Neural progenitor cell (in vitro differentiated cells): ENCODE data around the gene ZBTB7A. TPM values are rescaled to one million over a fixed set of nuclear protein-coding genes. Genes with fewer than 3 reads are reported as not detected.

Experiments used
- DNase-seq: peaks from one replicate; pipeline ENCODE4 v3.0.0-alpha.2; 2016; ENCODE audit warnings: low spot score
- H2AFZ ChIP-seq: fragments of 200-600 bp; sonication (generic); replicated peaks from 2 replicates; pipeline ENCODE4 v1.6.1; 2016; ENCODE audit warnings: antibody characterized with exemption
- H3F3A ChIP-seq: fragments of 200-600 bp; sonication (generic); 2 replicates; pipeline ENCODE4 v1.6.1; 2016; ENCODE audit warnings: antibody characterized with exemption, low read depth
- H3K27ac ChIP-seq: fragments of 200-600 bp; sonication (generic); 2 replicates; pipeline ENCODE4 v1.5.1; 2016; ENCODE audit warnings: mild to moderate bottlenecking
- H3K27me3 ChIP-seq: fragments of 200-600 bp; sonication (generic); 2 replicates; pipeline ENCODE4 v1.6.1; 2016; ENCODE audit warnings: mild to moderate bottlenecking, moderate library complexity
- H3K36me3 ChIP-seq: fragments of 200-600 bp; sonication (generic); 2 replicates; pipeline ENCODE4 v1.5.1; 2016
- H3K4me1 ChIP-seq: fragments of 200-600 bp; sonication (generic); 2 replicates; pipeline ENCODE4 v1.6.1; 2016; ENCODE audit warnings: mixed run types
- H3K4me2 ChIP-seq: fragments of 200-600 bp; sonication (generic); 2 replicates; pipeline ENCODE4 v1.6.1; 2016
- H3K4me3 ChIP-seq: fragments of 200-600 bp; sonication (generic); 2 replicates; pipeline ENCODE4 v1.5.1; 2016
- H3K79me2 ChIP-seq: fragments of 200-600 bp; sonication (generic); 2 replicates; pipeline ENCODE4 v1.6.1; 2016; ENCODE audit warnings: low read depth
- H3K9ac ChIP-seq: fragments of 200-600 bp; sonication (generic); 2 replicates; pipeline ENCODE4 v1.6.1; 2016
- H3K9me3 ChIP-seq: fragments of 200-600 bp; sonication (generic); 2 replicates; pipeline ENCODE4 v1.5.1; 2016; ENCODE audit warnings: low read depth
- H4K20me1 ChIP-seq: fragments of 200-600 bp; sonication (generic); 2 replicates; pipeline ENCODE4 v1.6.1; 2016; ENCODE audit warnings: low read depth
- H3K27ac Mint-ChIP-seq: 3 replicates; pipeline ENCODE4 v1.8.0; 2021; ENCODE audit warnings: mixed read lengths
- H3K27me3 Mint-ChIP-seq: 2 replicates; pipeline ENCODE4 v1.8.0; 2022; ENCODE audit warnings: low read depth, mild to moderate bottlenecking, inconsistent platforms, moderate library complexity, mixed read lengths; ENCODE audit not compliant: insufficient read depth
- H3K36me3 Mint-ChIP-seq: 3 replicates; pipeline ENCODE4 v1.8.0; 2021; ENCODE audit warnings: mixed read lengths
- H3K4me1 Mint-ChIP-seq: 3 replicates; pipeline ENCODE4 v1.8.0; 2021; ENCODE audit warnings: mixed read lengths
- H3K4me3 Mint-ChIP-seq: 3 replicates; pipeline ENCODE4 v1.8.0; 2021; ENCODE audit warnings: mild to moderate bottlenecking, moderate library complexity, mixed read lengths
- H3K9me3 Mint-ChIP-seq: 3 replicates; pipeline ENCODE4 v1.8.0; 2020; ENCODE audit warnings: mixed read lengths
- CTCF ChIP-seq: fragments of 200-600 bp; sonication (generic); IDR thresholded peaks from 2 replicates; pipeline ENCODE4 v1.5.1; 2017; ENCODE audit warnings: antibody characterized with exemption, mild to moderate bottlenecking
- EZH2 ChIP-seq: fragments of 200-600 bp; sonication (generic); IDR thresholded peaks from 2 replicates; pipeline ENCODE4 v1.6.1; 2017; ENCODE audit warnings: antibody characterized with exemption, mild to moderate bottlenecking, moderate library complexity
- EZH2phosphoT487 ChIP-seq: fragments of 200-600 bp; sonication (generic); IDR thresholded peaks from 2 replicates; pipeline ENCODE4 v1.6.1; 2017; ENCODE audit warnings: antibody characterized with exemption
- total RNA-seq: library from RNA; depleted of rRNA; stranded (reverse); fragments of >200 nt; gene quantifications from 2 replicates; pipeline ENCODE4 v1.2.3, GENCODE V29; 2015; ENCODE audit warnings: low replicate concordance

The ZBTB7A gene
- total RNA-seq, 1 donor from 2014 or later, result 4.0 TPM

DNA sequence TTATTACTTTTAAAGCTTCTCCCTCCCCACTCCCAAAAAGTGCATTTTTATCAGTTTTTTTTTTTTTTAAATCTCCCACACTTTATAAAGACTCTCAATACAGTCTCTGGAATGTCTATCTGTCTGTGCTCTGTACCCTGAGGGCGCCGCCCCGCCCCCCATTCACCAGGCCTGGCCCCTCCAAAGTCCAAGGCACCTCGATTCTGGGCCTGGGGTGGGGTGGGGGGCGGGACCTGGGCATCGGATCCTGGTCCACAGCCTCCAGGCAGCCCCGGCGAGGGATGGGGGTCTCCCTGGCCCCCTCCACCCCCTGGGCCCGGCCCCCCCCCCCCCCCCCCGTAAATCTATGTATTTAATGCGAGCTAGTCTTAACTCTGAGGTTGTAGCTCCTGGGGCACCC lies 23.3 kb downstream of the ZBTB7A start:
- no peak overlapping the region for H3K27ac Mint-ChIP-seq
- no peak overlapping the region for H3K27ac ChIP-seq
- no peak overlapping the region for H3K4me3 Mint-ChIP-seq

GRCh38 chr19:4042731-4043082 lies 24.0 kb downstream of the ZBTB7A start:
- Mint-ChIP-seq H3K4me1 (no peaks in the 10 kb centered on the region), H3K36me3 (peaks cover 7% of the 10 kb centered on the region), H3K27ac (no peak overlapping the region), H3K9me3 (no peaks in the 10 kb centered on the region), H3K4me3 (no peak overlapping the region), H3K27me3 (peaks cover 2% of the 10 kb centered on the region)
- Histone ChIP-seq H3K9ac (no peak overlapping the region), H2AFZ (no peak overlapping the region), H3F3A (peaks cover 6% of the 10 kb centered on the region), H3K4me3 (no peak overlapping the region), H4K20me1 (peaks cover 18% of the 10 kb centered on the region), H3K4me1 (peaks cover 4% of the 10 kb centered on the region), H3K4me2 (no peak overlapping the region), H3K36me3 (no peaks in the 10 kb centered on the region), H3K9me3 (no peaks in the 10 kb centered on the region), H3K27ac (peak overlapping the region; percentile 67), H3K79me2 (peaks cover 5% of the 10 kb centered on the region), H3K27me3 (no peaks in the 10 kb centered on the region)
- DNase-seq, result no peak
- TF ChIP-seq EZH2phosphoT487 (no peak), CTCF (no peak), EZH2 (no peak)

More for the DNA sequence above, 23.3 kb downstream of the ZBTB7A start:
- no peaks in the 10 kb centered on the region for H3K27me3 ChIP-seq
- no peaks in the 10 kb centered on the region for H3K4me1 Mint-ChIP-seq
- TF ChIP-seq CTCF, result no peak
- TF ChIP-seq EZH2phosphoT487, result no peak
- TF ChIP-seq EZH2, result no peak
- peaks cover 4% of the 10 kb centered on the region for H3K4me1 ChIP-seq
- H3K79me2 ChIP-seq, result peaks cover 5% of the 10 kb centered on the region
- H3K9me3 ChIP-seq, result no peaks in the 10 kb centered on the region
- H3K9me3 Mint-ChIP-seq, result no peaks in the 10 kb centered on the region
- H4K20me1 ChIP-seq, result peaks cover 18% of the 10 kb centered on the region
- peaks cover 5% of the 10 kb centered on the region for H3K36me3 Mint-ChIP-seq
- no peak overlapping the region for H2AFZ ChIP-seq
- no peak overlapping the region for H3K9ac ChIP-seq
- peaks cover 2% of the 10 kb centered on the region for H3K27me3 Mint-ChIP-seq
- H3K4me2 ChIP-seq, result no peak overlapping the region
- no peak for DNase-seq
- no peak overlapping the region for H3K4me3 ChIP-seq
- peaks cover 6% of the 10 kb centered on the region for H3F3A ChIP-seq
- no peaks in the 10 kb centered on the region for H3K36me3 ChIP-seq

DNA sequence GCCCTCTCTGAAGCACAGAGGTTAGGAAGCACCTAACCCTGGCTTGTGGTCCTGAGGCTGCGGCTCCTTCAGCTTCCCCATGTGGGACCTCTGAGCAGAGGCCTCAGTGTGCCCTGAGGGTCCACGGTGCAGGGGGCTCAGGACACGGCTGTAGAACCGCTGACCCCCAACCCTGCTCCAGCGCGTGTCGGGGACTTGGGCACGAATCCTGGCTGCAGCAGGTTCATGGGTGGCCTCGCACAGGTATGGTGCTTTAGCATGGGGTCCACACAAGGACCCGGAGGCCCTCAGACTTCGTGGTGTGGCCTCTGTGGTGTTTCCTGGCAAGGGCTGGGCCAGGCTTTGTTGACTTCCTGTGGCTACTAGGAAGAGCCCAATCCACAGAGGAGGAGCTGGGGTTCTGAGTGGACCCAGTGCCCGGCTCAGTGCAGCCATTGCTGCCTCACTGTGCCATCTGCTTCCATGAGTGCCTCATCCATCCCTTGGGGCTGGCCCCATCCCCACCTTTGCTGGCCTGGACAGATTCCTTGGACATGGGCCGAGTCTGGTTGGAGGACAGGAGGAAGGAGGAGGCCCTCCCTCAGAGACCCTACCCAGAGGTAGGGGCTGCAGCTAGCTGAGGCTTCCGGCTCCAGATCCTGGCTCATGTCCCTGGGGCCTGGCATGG lies 24.5 kb downstream of the ZBTB7A start:
- Histone ChIP-seq H3K4me1 (peaks cover 4% of the 10 kb centered on the region), H3K4me3 (no peak overlapping the region), H3F3A (peaks cover 6% of the 10 kb centered on the region), H3K27ac (peak overlapping the region; percentile 67), H4K20me1 (peaks cover 18% of the 10 kb centered on the region), H3K27me3 (no peaks in the 10 kb centered on the region), H3K9me3 (no peaks in the 10 kb centered on the region), H3K36me3 (no peaks in the 10 kb centered on the region), H3K9ac (no peak overlapping the region), H3K4me2 (no peak overlapping the region), H3K79me2 (peaks cover 5% of the 10 kb centered on the region), H2AFZ (no peak overlapping the region)
- H3K36me3 Mint-ChIP-seq, result peaks cover 7% of the 10 kb centered on the region
- TF ChIP-seq CTCF (no peak), EZH2 (no peak), EZH2phosphoT487 (no peak)
- no peaks in the 10 kb centered on the region for H3K4me1 Mint-ChIP-seq
- no peaks in the 10 kb centered on the region for H3K9me3 Mint-ChIP-seq
- H3K4me3 Mint-ChIP-seq, result no peak overlapping the region
- peaks cover 2% of the 10 kb centered on the region for H3K27me3 Mint-ChIP-seq
- H3K27ac Mint-ChIP-seq, result no peak overlapping the region
- DNase-seq, result no peak
